Kidney (tissue), 14 donors: ENCODE data around the gene CARD19. TPM values are rescaled to one million over a fixed set of nuclear protein-coding genes. Genes with fewer than 3 reads are reported as not detected.

Experiments used
- DNase-seq, 5 donors: peaks; one replicate each; pipeline ENCODE4 v3.0.0-alpha.2; 2013 to 2020
- FAIRE-seq: peaks from 2 replicates; lab custom pipeline; 2012; peaks lifted over from hg19 to GRCh38; lab: Jason Lieb, UNC
- H3K27ac ChIP-seq, 2 donors: one replicate each; pipeline ENCODE4 v1.7.0; 2013; ENCODE audit warnings: low read depth in 2 of 2, low read length in 2 of 2, inconsistent platforms in 1 of 2
- H3K27me3 ChIP-seq: one replicate; pipeline ENCODE4 v1.7.1; 2013; ENCODE audit warnings: low read length, inconsistent platforms; ENCODE audit not compliant: control insufficient read depth, insufficient read depth
- H3K36me3 ChIP-seq, 3 donors: one replicate each; pipeline versions ENCODE4 v1.7.0 to v1.7.1; 2013; ENCODE audit warnings: low read length in 3 of 3, control low read depth in 1 of 3, inconsistent platforms in 1 of 3; ENCODE audit not compliant: insufficient read depth in 3 of 3, control insufficient read depth in 2 of 3
- H3K4me1 ChIP-seq, 3 donors: one replicate each; pipeline versions ENCODE4 v1.7.0 to v1.7.1; 2013; ENCODE audit warnings: low read length in 3 of 3, inconsistent platforms in 1 of 3, low read depth in 1 of 3; ENCODE audit not compliant: control insufficient read depth in 2 of 3, insufficient read depth in 2 of 3
- H3K4me3 ChIP-seq, 3 donors: one replicate each; pipeline versions ENCODE4 v1.7.0 to v1.8.1; 2013; ENCODE audit warnings: low read length in 3 of 3, control low read depth in 1 of 3, inconsistent platforms in 1 of 3
- H3K9ac ChIP-seq, 3 donors: one replicate each; pipeline versions ENCODE4 v1.7.0 to v1.7.1; 2013; ENCODE audit warnings: low read length in 3 of 3, control low read depth in 1 of 3, inconsistent platforms in 1 of 3
- H3K9me3 ChIP-seq, 3 donors: one replicate each; pipeline versions ENCODE4 v1.7.0 to v1.7.1; 2013; ENCODE audit warnings: low read length in 3 of 3, control low read depth in 1 of 3, inconsistent platforms in 1 of 3; ENCODE audit not compliant: control insufficient read depth in 2 of 3, insufficient read depth in 1 of 3
- intact Hi-C: fragments of 100-400 bp; cut with DNase I; formaldehyde crosslinking; loops from one replicate; pipeline ENCODE4 v1.11.1; 2022
- polyA plus RNA-seq: library from polyadenylated mRNA; stranded (reverse); fragments of 350-450 nt; fragmentation: Illumina TruSeq; extraction: RNeasy Lipid Tissue Mini Kit (QIAGEN cat#74804); gene quantifications from one replicate; pipeline ENCODE4 v1.2.3, GENCODE V29; 2014; ENCODE audit warnings: low read depth, low replicate concordance; ENCODE audit not compliant: insufficient read depth
- total RNA-seq: library from RNA; stranded (reverse); fragmentation: NEBNext Ultra II Directional; extraction: Animal tissue kit (Norgen Biotek cat#: 25700); gene quantifications from one replicate; pipeline ENCODE4 v1.2.1, GENCODE V29; 2021
- TF ChIP-seq, protein P1 (sequence below): IDR thresholded peaks from 3 replicates; pipeline ENCODE4 v1.5.1; 2012; ENCODE audit warnings: mild to moderate bottlenecking, moderate library complexity, borderline replicate concordance; ENCODE audit not compliant: insufficient read depth; ENCODE audit errors: extremely low read depth
- donor health status: control.
- donor health status: control.
- donor health status: control.
- donor health status: control.
- donor health status: control.
- donor health status: DM: yes; HTN: yes; CAD: no.
- donor health status: Normal renal cell carcinoma (clear cell type).

Gene CARD19
- total and polyA plus RNA-seq, 2 donors from 2014 or later, result 44.5 to 49.3 TPM

DNA sequence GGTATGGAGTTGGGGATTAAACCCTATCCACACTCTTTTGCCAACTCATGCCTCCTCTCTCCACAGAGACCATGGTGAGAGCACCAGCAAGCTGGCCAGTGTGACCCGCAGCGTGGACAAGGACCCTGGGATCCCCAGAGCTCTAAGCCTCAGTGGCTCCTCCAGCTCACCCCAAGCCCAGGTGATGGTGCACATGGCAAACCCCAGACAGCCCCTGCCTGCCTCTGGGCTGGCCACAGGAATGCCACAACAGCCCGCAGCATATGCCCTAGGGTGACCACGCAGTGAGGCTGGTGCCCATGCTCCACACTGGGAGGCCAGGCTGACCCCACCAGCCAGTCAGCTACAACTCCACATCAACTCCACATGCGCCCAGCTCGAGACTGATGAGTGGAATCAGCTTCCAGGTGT lies 11.5 kb upstream of the CARD19 start:
- H3K27ac ChIP-seq, result no peak overlapping the region
- no peaks in the 10 kb centered on the region for H3K9me3 ChIP-seq
- intact Hi-C loops, result no loop called here
- peak in 3 of 5 donors; percentile 8 to 60 (median 22) for DNase-seq
- H3K4me1 ChIP-seq, result no peaks in the 10 kb centered on the region
- H3K27me3 ChIP-seq, result no peaks in the 10 kb centered on the region
- no peaks in the 10 kb centered on the region for H3K36me3 ChIP-seq
- no peak overlapping the region for H3K4me3 ChIP-seq
- no peak overlapping the region for H3K9ac ChIP-seq
- no peak for FAIRE-seq
- TF ChIP-seq, protein P1, sequence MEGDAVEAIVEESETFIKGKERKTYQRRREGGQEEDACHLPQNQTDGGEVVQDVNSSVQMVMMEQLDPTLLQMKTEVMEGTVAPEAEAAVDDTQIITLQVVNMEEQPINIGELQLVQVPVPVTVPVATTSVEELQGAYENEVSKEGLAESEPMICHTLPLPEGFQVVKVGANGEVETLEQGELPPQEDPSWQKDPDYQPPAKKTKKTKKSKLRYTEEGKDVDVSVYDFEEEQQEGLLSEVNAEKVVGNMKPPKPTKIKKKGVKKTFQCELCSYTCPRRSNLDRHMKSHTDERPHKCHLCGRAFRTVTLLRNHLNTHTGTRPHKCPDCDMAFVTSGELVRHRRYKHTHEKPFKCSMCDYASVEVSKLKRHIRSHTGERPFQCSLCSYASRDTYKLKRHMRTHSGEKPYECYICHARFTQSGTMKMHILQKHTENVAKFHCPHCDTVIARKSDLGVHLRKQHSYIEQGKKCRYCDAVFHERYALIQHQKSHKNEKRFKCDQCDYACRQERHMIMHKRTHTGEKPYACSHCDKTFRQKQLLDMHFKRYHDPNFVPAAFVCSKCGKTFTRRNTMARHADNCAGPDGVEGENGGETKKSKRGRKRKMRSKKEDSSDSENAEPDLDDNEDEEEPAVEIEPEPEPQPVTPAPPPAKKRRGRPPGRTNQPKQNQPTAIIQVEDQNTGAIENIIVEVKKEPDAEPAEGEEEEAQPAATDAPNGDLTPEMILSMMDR, result no peak

DNA sequence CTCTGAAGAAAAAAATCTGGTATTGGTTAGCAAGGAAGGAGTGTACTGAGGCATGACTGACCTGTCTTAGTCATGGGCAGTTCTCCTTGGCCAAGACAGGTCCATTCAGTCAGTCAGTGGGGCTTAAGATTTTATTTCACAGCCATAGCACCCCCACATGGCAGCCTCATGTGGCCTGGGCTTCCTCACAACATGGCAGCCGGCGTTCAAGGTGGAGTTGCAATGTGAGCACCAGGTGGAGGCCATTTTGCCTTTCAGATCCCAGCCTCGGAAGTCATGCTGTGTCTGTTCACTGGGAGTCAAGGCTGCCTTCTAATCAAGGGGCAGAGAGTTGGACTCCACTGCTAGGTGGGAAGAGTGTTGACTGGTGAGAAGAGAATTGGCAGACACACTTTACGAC lies 10.3 kb upstream of the CARD19 start:
- DNase-seq, result peak in 2 of 5 donors; percentile 32 to 44
- intact Hi-C loops, result no loop called here

DNA sequence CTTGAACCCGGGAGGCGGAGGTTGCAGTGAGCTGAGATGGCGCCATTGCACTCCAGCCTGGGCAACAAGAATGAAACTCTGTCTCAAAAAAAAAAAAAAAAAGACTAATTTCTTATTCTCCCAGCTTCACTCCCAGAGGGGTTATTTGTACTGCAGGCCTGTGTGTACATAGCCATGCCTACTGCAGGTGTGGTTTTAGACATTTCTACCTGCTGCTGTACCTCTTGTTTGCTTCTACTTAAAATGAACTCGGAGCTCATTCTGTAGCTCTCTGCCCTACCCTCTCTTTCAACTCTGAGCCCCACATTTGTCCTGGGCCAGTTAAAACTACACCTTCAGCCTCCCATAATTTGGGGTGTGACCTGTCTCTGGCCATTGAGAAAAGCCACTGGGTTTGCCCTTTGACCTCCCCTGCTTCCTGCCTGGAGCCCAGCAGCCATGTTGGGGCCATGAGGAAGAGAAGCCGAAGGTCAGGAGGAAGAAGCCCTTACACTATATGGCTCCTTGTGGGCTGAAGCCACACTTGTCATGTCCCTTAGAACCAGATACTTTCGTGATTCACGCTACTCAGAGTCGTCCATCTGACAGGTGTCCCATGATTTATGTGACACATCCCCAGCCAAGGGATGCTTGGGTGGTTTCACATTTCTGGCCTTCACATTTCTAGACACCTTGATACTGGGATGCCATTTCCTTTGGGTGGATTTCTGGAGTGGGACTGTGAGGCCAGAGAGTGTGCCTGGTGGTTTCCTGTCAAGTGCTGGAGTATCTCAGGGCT lies 9.4 kb upstream of the CARD19 start:
- Histone ChIP-seq H3K4me1 (no peaks in the 10 kb centered on the region), H3K27me3 (no peaks in the 10 kb centered on the region), H3K9ac (no peak overlapping the region), H3K4me3 (no peak overlapping the region), H3K27ac (no peak overlapping the region), H3K36me3 (no peaks in the 10 kb centered on the region), H3K9me3 (no peaks in the 10 kb centered on the region)
- intact Hi-C loops, result no loop called here
- TF ChIP-seq, protein P1, result no peak
- FAIRE-seq (no peak), DNase-seq (peak in 2 of 5 donors; percentile 4 to 44)

More for the DNA sequence above, 10.3 kb upstream of the CARD19 start:
- Histone ChIP-seq H3K4me1 (no peaks in the 10 kb centered on the region), H3K36me3 (no peaks in the 10 kb centered on the region), H3K27me3 (no peaks in the 10 kb centered on the region), H3K4me3 (no peak overlapping the region), H3K27ac (no peak overlapping the region), H3K9me3 (no peaks in the 10 kb centered on the region), H3K9ac (no peak overlapping the region)
- FAIRE-seq, result no peak
- TF ChIP-seq, protein P1, result no peak
